DOHH2 (cell line): ENCODE data around the gene PSMD6.
A peak's percentile ranks its signal among the peaks of the same experiment; 100 is the strongest.

Experiments used
- H3F3A ChIP-seq: fragments of 200-600 bp; sonication (generic), shearing (Covaris generic); 2 replicates; pipeline ENCODE4 v1.6.0; 2016; ENCODE audit warnings: antibody characterized with exemption, mild to moderate bottlenecking; ENCODE audit not compliant: control insufficient read depth, insufficient read depth
- H3K27ac ChIP-seq: fragments of 200-600 bp; sonication (generic); 2 replicates; pipeline ENCODE4 v1.5.1; 2014; ENCODE audit warnings: low read depth, mild to moderate bottlenecking, low read length, moderate library complexity
- H3K27me3 ChIP-seq: fragments of 200-600 bp; sonication (generic); 2 replicates; pipeline ENCODE4 v1.6.1; 2014; ENCODE audit warnings: mild to moderate bottlenecking, low read length, mixed read lengths; ENCODE audit not compliant: control insufficient read depth
- H3K36me3 ChIP-seq: fragments of 200-600 bp; sonication (generic); 2 replicates; pipeline ENCODE4 v1.6.1; 2014; ENCODE audit warnings: mild to moderate bottlenecking, low read length, moderate library complexity, mixed read lengths; ENCODE audit not compliant: control insufficient read depth
- H3K4me1 ChIP-seq: fragments of 200-600 bp; sonication (generic); 2 replicates; pipeline ENCODE4 v1.6.1; 2014; ENCODE audit warnings: mild to moderate bottlenecking, low read length, mixed read lengths; ENCODE audit not compliant: control insufficient read depth
- H3K4me2 ChIP-seq: fragments of 200-600 bp; sonication (generic); 2 replicates; pipeline ENCODE4 v1.6.0; 2014; ENCODE audit warnings: mild to moderate bottlenecking, low read length, moderate library complexity
- H3K4me3 ChIP-seq: fragments of 200-600 bp; sonication (generic); 2 replicates; pipeline ENCODE4 v1.5.1; 2014; ENCODE audit warnings: mild to moderate bottlenecking, low read length, mixed read lengths
- H3K79me2 ChIP-seq: fragments of 200-600 bp; sonication (generic); 2 replicates; pipeline ENCODE4 v1.6.1; 2014; ENCODE audit warnings: mild to moderate bottlenecking, low read length, mixed read lengths; ENCODE audit not compliant: control insufficient read depth
- H3K9me2 ChIP-seq: fragments of 200-600 bp; sonication (generic); replicated peaks from 2 replicates; pipeline ENCODE4 v1.6.1; 2014; ENCODE audit warnings: mild to moderate bottlenecking, low read length, mixed read lengths; ENCODE audit not compliant: control insufficient read depth
- H3K9me3 ChIP-seq: fragments of 200-600 bp; sonication (generic); 2 replicates; pipeline ENCODE4 v1.6.1; 2014; ENCODE audit warnings: antibody characterized with exemption, low read length, mixed read lengths; ENCODE audit not compliant: control insufficient read depth, insufficient read depth
- H4K20me1 ChIP-seq: fragments of 200-600 bp; sonication (generic); 2 replicates; pipeline ENCODE4 v1.6.0; 2014; ENCODE audit warnings: low read depth, mild to moderate bottlenecking, antibody characterized with exemption, low read length, moderate library complexity; ENCODE audit not compliant: control insufficient read depth, insufficient read depth
- EZH2phosphoT487 ChIP-seq: fragments of 200-600 bp; sonication (generic); IDR thresholded peaks from 2 replicates; pipeline ENCODE4 v1.6.1; 2017; ENCODE audit warnings: borderline replicate concordance, mild to moderate bottlenecking, antibody characterized with exemption, low read length, moderate library complexity, mixed read lengths
- TF ChIP-seq, protein P1 (sequence below): fragments of 200-600 bp; sonication (generic); IDR thresholded peaks from one replicate; pipeline ENCODE4 v1.5.1; 2014; ENCODE audit warnings: antibody characterized with exemption, mild to moderate bottlenecking, low read depth, low read length; ENCODE audit not compliant: poor library complexity, severe bottlenecking

PSMD6 gene

DNA sequence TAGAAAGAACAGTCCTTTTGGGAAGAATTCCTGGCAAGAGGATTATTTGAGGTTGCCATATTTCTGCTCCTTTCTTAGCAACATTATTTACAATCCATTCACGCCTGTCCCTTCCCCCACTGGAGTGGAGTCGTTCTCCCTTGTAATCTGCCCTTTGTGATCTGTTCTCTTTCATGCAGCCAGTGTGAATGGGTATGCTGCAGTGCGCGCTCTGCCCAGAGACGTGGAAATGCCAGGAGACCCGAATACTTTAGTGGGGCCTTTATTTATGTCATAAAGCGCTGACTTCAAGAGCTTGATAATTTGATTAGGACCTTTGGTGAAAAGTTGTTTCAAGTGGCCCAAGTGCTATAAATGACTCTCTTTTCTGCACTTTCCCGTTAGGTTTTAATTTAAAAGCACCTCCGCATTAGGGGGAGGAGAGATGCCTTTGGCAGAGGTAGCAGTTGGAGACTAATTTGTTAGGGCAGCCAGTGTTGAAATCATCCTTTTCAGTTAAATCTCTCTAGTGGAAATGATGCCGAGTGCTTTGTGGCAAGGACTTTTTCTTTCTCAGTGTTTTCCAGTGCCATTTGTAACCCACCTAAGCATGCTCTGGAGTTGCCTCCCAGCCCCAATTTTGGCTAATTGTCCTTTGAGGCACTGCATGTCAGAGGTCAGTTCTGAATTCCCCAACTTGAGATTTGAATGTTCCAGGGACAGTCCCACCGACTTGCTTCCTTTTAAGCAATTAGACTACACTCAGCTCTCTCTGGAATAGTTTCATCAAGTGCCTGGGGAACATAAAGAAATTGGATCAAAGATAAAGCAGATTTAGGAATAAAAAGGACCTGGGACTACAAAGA is 52.4 kb downstream of the PSMD6 start:
- H3F3A ChIP-seq: 0 out of 2 replicates have a peak, but pooled peaks cover 5% of the 10 kb centered on the region
- no peak overlapping the region for H3K4me3 ChIP-seq
- H3K9me2 ChIP-seq: no peaks in the 10 kb centered on the region
- H3K4me1 ChIP-seq: peaks cover 33% of the 10 kb centered on the region
- H3K79me2 ChIP-seq: peaks cover 48% of the 10 kb centered on the region
- peaks cover 7% of the 10 kb centered on the region; the same call in 1 of the 2 replicates for H4K20me1 ChIP-seq
- H3K4me2 ChIP-seq: no peak overlapping the region
- H3K9me3 ChIP-seq: no peaks in the 10 kb centered on the region
- H3K27me3 ChIP-seq: no peaks in the 10 kb centered on the region
- peaks cover 31% of the 10 kb centered on the region for H3K36me3 ChIP-seq
- H3K27ac ChIP-seq: no peak overlapping the region
- no peak for TF ChIP-seq EZH2phosphoT487
- TF ChIP-seq, protein P1, sequence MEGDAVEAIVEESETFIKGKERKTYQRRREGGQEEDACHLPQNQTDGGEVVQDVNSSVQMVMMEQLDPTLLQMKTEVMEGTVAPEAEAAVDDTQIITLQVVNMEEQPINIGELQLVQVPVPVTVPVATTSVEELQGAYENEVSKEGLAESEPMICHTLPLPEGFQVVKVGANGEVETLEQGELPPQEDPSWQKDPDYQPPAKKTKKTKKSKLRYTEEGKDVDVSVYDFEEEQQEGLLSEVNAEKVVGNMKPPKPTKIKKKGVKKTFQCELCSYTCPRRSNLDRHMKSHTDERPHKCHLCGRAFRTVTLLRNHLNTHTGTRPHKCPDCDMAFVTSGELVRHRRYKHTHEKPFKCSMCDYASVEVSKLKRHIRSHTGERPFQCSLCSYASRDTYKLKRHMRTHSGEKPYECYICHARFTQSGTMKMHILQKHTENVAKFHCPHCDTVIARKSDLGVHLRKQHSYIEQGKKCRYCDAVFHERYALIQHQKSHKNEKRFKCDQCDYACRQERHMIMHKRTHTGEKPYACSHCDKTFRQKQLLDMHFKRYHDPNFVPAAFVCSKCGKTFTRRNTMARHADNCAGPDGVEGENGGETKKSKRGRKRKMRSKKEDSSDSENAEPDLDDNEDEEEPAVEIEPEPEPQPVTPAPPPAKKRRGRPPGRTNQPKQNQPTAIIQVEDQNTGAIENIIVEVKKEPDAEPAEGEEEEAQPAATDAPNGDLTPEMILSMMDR: no peak

DNA sequence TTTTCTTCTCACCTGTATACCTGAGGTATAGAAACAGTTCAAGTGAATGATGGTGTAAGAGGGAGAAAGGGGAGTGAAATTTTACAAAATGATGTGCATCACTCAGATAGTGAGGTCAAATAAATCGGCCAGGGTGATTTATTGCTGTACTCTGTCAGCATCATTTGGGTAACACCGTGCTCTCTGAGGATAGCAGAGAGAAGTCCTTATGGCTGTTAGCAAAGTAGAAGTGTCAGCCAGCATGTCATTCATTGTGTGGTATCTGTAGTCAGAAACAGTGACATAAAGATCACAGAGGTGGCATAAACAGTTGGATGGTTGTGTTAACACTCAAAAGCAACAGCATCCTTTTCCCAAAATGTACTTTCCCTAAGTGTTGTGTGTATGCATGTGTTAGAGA is 53.4 kb downstream of the PSMD6 start:
- Histone ChIP-seq H3F3A (0 out of 2 replicates have a peak, but pooled peaks cover 5% of the 10 kb centered on the region), H3K4me2 (no peak overlapping the region), H3K27ac (no peak overlapping the region), H3K27me3 (no peaks in the 10 kb centered on the region), H3K36me3 (peaks cover 31% of the 10 kb centered on the region), H3K9me2 (no peaks in the 10 kb centered on the region), H4K20me1 (peaks cover 7% of the 10 kb centered on the region; the same call in 1 of the 2 replicates), H3K4me3 (no peak overlapping the region), H3K79me2 (peaks cover 52% of the 10 kb centered on the region), H3K9me3 (no peaks in the 10 kb centered on the region), H3K4me1 (peaks cover 35% of the 10 kb centered on the region)
- TF ChIP-seq, protein P1: no peak

DNA sequence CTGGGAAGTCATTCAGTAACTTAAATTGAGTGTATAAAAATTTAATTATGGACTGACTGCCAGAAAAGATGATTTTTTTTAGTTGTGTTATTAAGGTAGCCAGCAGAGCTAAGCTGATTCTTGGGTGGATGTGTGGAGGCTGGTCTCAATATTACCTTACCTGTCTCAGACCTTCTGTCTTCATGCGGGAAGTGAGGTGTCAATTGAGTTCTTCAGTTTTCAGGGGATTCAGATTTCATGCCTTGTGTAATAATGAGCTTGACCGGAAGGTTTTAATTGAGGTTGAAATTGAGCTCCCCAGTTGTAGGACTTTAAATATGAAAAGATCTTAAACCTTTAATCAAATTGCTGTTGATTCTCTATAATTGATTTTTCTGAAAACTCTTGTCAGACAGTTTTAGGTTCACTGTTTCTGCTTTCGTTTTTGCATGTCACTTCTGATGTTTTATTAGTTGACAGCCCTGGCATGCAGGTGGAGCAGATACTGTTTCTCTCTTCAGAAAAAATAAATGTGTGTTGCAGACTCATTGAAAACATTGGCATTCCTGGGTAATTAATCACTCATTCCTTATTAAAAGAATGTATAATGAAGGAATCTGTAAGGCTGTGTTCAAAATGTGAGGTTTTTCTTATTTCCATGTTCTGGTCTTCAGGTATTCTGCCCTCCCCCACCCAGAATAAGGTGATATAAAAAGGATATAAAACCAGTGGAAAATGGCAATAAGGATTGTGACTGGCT is 54.5 kb downstream of the PSMD6 start:
- H3F3A ChIP-seq: 0 out of 2 replicates have a peak, but pooled peaks cover 5% of the 10 kb centered on the region
- peaks cover 35% of the 10 kb centered on the region for H3K4me1 ChIP-seq
- no peak for TF ChIP-seq EZH2phosphoT487
- TF ChIP-seq, protein P1: no peak
- peaks cover 7% of the 10 kb centered on the region; the same call in 1 of the 2 replicates for H4K20me1 ChIP-seq
- H3K79me2 ChIP-seq: peaks cover 55% of the 10 kb centered on the region
- no peaks in the 10 kb centered on the region for H3K27me3 ChIP-seq
- H3K4me2 ChIP-seq: peak overlapping the region; percentile 53
- H3K36me3 ChIP-seq: peaks cover 28% of the 10 kb centered on the region
- H3K9me2 ChIP-seq: no peaks in the 10 kb centered on the region
- peak overlapping the region; percentile 42; the same call in 1 of the 2 replicates for H3K4me3 ChIP-seq
- H3K27ac ChIP-seq: peak overlapping the region; percentile 46
- no peaks in the 10 kb centered on the region for H3K9me3 ChIP-seq
